Measurements from ENCODE around the gene OR5AK2.

OR5AK2 gene

GRCh38 chr11:56967726-56968125, 21.0 kb upstream of the OR5AK2 start:
- Histone ChIP-seq H3K27ac (ENCODE audit: low read depth, low read length) (no peak overlapping the region), H3K4me3 (ENCODE audit: low read length) (no peak overlapping the region), H3K27me3 (ENCODE audit: insufficient read depth, low read length, poor library complexity) (no peaks in the 10 kb centered on the region), H3K4me2 (ENCODE audit: low read length) (no peak overlapping the region), H3K79me2 (ENCODE audit: control insufficient read depth, insufficient read depth, low read length) (no peaks in the 10 kb centered on the region), H3K23ac (ENCODE audit: low read length) (no peak overlapping the region), H3K18ac (ENCODE audit: low read length) (no peak overlapping the region), H4K5ac (ENCODE audit: low read length) (no peak overlapping the region), H2BK120ac (ENCODE audit: low read depth, low read length) (no peak overlapping the region), H3K4ac (ENCODE audit: low read depth, low read length) (no peak overlapping the region), H2BK15ac (replicated peaks; ENCODE audit: low read depth) (no peak overlapping the region), H3K4me1 (ENCODE audit: control insufficient read depth, low read depth, low read length) (no peaks in the 10 kb centered on the region), H3K56ac (ENCODE audit: low read length) (no peak overlapping the region), H3K9ac (ENCODE audit: low read length) (no peak overlapping the region), H2AK5ac (ENCODE audit: low read length) (no peak overlapping the region), H3K36me3 (ENCODE audit: control insufficient read depth, insufficient read depth, low read length) (no peaks in the 10 kb centered on the region), H3K79me1 (ENCODE audit: low read length) (no peaks in the 10 kb centered on the region), H4K8ac (ENCODE audit: low read depth, low read length) (no peak overlapping the region), H2BK5ac (ENCODE audit: low read length) (no peak overlapping the region)
- WGBS (ENCODE audit: extremely low coverage, insufficient coverage, low lambda C conversion rate): no CpG with 5 or more reads among the region's 1 CpG
- no peak for DNase-seq

DNA sequence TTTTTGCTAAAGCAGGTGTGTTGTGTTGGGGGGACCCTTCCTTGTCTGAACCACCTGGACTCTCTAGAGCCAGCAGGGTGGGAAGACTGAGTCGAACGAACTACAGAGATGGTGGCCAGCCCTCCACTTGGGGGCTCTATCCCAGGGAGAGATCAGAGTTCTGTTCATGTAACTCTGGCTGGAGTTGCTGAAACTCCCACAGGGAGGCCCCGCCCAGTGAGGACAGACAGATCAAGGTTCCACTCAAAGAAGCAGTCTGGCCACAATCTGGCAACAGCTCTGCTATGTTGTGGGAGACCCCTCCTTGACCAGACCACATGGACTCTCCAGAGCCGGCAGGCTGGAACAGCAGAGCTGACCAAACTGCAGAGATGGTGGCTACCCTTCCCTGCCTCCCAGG, 20.2 kb upstream of the OR5AK2 start:
- no peak overlapping the region for H4K8ac ChIP-seq (ENCODE audit: low read depth, low read length)
- no peak overlapping the region for H3K4me2 ChIP-seq (ENCODE audit: low read length)
- no peak overlapping the region for H3K18ac ChIP-seq (ENCODE audit: low read length)
- H3K27me3 ChIP-seq (ENCODE audit: insufficient read depth, low read length, poor library complexity): no peaks in the 10 kb centered on the region
- no peaks in the 10 kb centered on the region for H3K79me2 ChIP-seq (ENCODE audit: control insufficient read depth, insufficient read depth, low read length)
- no peak overlapping the region for H3K27ac ChIP-seq (ENCODE audit: low read depth, low read length)
- no peak overlapping the region for H2BK120ac ChIP-seq (ENCODE audit: low read depth, low read length)
- H3K56ac ChIP-seq (ENCODE audit: low read length): no peak overlapping the region
- no peak overlapping the region for H2AK5ac ChIP-seq (ENCODE audit: low read length)
- H4K5ac ChIP-seq (ENCODE audit: low read length): no peak overlapping the region
- no peak overlapping the region for H3K4me3 ChIP-seq (ENCODE audit: low read length)
- no peak for DNase-seq
- no peak overlapping the region for H3K9ac ChIP-seq (ENCODE audit: low read length)
- no peak overlapping the region for H2BK15ac ChIP-seq (replicated peaks; ENCODE audit: low read depth)
- H3K23ac ChIP-seq (ENCODE audit: low read length): no peak overlapping the region
- H3K79me1 ChIP-seq (ENCODE audit: low read length): no peaks in the 10 kb centered on the region
- no CpG with 5 or more reads among the region's 4 CpGs for WGBS (ENCODE audit: extremely low coverage, insufficient coverage, low lambda C conversion rate)
- no peaks in the 10 kb centered on the region for H3K4me1 ChIP-seq (ENCODE audit: control insufficient read depth, low read depth, low read length)
- no peaks in the 10 kb centered on the region for H3K36me3 ChIP-seq (ENCODE audit: control insufficient read depth, insufficient read depth, low read length)
- no peak overlapping the region for H2BK5ac ChIP-seq (ENCODE audit: low read length)
- H3K4ac ChIP-seq (ENCODE audit: low read depth, low read length): no peak overlapping the region

DNA sequence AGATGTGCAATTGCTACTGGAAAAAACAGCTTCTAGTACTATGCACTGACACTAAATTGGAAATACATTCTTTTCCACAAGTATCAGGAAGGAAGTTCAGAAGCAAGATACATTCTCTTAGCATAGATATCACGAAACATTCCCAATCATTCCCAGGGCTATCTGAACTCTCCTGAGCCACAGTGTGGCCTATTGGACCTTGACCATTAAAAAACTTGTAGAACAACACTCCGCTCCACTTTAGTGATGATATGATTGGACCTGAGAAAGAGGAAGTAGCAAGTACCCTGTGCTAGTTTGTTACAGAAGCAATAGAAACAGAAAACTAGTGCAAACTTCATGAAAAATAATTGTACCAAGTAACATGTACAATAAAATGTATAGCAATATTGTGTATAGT, 11.4 kb upstream of the OR5AK2 start:
- no peak overlapping the region for H2BK5ac ChIP-seq (ENCODE audit: low read length)
- no CpG with 5 or more reads among the region's 2 CpGs for WGBS (ENCODE audit: extremely low coverage, insufficient coverage, low lambda C conversion rate)
- no peak overlapping the region for H3K4me3 ChIP-seq (ENCODE audit: low read length)
- DNase-seq: no peak
- no peak overlapping the region for H4K5ac ChIP-seq (ENCODE audit: low read length)
- H3K36me3 ChIP-seq (ENCODE audit: control insufficient read depth, insufficient read depth, low read length): no peaks in the 10 kb centered on the region
- no peak overlapping the region for H3K23ac ChIP-seq (ENCODE audit: low read length)
- H3K27me3 ChIP-seq (ENCODE audit: insufficient read depth, low read length, poor library complexity): no peaks in the 10 kb centered on the region
- no peaks in the 10 kb centered on the region for H3K79me2 ChIP-seq (ENCODE audit: control insufficient read depth, insufficient read depth, low read length)
- H3K4me1 ChIP-seq (ENCODE audit: control insufficient read depth, low read depth, low read length): no peaks in the 10 kb centered on the region
- H3K56ac ChIP-seq (ENCODE audit: low read length): no peak overlapping the region
- no peak overlapping the region for H3K9ac ChIP-seq (ENCODE audit: low read length)
- H3K18ac ChIP-seq (ENCODE audit: low read length): no peak overlapping the region
- no peak overlapping the region for H2AK5ac ChIP-seq (ENCODE audit: low read length)
- no peak overlapping the region for H2BK120ac ChIP-seq (ENCODE audit: low read depth, low read length)
- H3K4ac ChIP-seq (ENCODE audit: low read depth, low read length): no peak overlapping the region
- H3K4me2 ChIP-seq (ENCODE audit: low read length): no peak overlapping the region
- H2BK15ac ChIP-seq (replicated peaks; ENCODE audit: low read depth): no peak overlapping the region
- no peaks in the 10 kb centered on the region for H3K79me1 ChIP-seq (ENCODE audit: low read length)
- no peak overlapping the region for H4K8ac ChIP-seq (ENCODE audit: low read depth, low read length)
- H3K27ac ChIP-seq (ENCODE audit: low read depth, low read length): no peak overlapping the region

DNA sequence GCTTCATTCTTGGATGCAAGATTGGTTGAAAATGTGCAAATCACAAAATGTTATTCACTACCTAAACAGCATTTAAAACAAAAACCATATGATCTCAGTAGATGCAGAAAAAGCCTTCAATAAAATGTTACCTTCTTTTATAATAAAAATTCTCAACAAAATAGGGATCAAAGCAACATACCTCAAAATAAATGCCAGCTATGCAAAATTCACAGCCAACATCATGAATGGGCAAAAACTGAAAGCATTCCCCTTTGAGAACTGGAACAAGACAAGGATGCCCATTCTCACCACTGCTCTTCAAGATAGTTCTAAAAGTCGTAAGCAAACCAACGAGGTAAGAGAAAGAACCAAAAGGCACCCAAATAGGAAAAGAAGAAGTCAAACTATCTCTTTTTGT, 2.0 kb downstream of the OR5AK2 start:
- no CpG with 5 or more reads among the region's 2 CpGs for WGBS (ENCODE audit: extremely low coverage, insufficient coverage, low lambda C conversion rate)

DNA sequence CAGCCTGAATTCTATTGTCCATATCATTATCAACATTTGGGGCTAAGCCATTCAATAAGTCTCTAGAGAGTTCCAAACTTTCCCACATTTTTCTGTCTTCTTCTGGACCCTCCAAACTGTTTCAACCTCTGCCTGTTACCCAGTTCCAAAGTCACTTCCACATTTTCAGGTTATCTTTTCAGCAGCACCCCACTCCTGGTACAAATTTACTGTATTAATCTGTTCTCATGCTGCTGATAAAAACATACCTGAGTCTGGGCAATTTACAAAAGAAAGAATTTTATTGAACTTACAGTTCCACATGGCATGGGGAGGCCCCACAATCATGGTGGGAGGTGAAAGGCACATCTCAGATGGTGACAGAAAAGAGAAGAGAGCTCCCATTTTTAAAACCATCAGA, 5.8 kb downstream of the OR5AK2 start:
- Histone ChIP-seq H3K4ac (ENCODE audit: low read depth, low read length) (no peak overlapping the region), H3K4me2 (ENCODE audit: low read length) (no peak overlapping the region), H3K23ac (ENCODE audit: low read length) (no peak overlapping the region), H2BK120ac (ENCODE audit: low read depth, low read length) (no peak overlapping the region), H4K8ac (ENCODE audit: low read depth, low read length) (no peak overlapping the region), H2BK5ac (ENCODE audit: low read length) (no peak overlapping the region), H3K4me1 (ENCODE audit: control insufficient read depth, low read depth, low read length) (no peaks in the 10 kb centered on the region), H3K79me1 (ENCODE audit: low read length) (no peaks in the 10 kb centered on the region), H4K5ac (ENCODE audit: low read length) (no peak overlapping the region), H3K56ac (ENCODE audit: low read length) (no peak overlapping the region), H3K27ac (ENCODE audit: low read depth, low read length) (no peak overlapping the region), H3K18ac (ENCODE audit: low read length) (no peak overlapping the region), H2BK15ac (replicated peaks; ENCODE audit: low read depth) (no peak overlapping the region), H3K36me3 (ENCODE audit: control insufficient read depth, insufficient read depth, low read length) (no peaks in the 10 kb centered on the region), H3K4me3 (ENCODE audit: low read length) (no peak overlapping the region), H2AK5ac (ENCODE audit: low read length) (no peak overlapping the region), H3K9ac (ENCODE audit: low read length) (no peak overlapping the region), H3K27me3 (ENCODE audit: insufficient read depth, low read length, poor library complexity) (no peaks in the 10 kb centered on the region), H3K79me2 (ENCODE audit: control insufficient read depth, insufficient read depth, low read length) (no peaks in the 10 kb centered on the region)
- DNase-seq: no peak

More for the DNA sequence above, 2.0 kb downstream of the OR5AK2 start:
- Histone ChIP-seq H3K4me1 (ENCODE audit: control insufficient read depth, low read depth, low read length) (no peaks in the 10 kb centered on the region), H3K4me3 (ENCODE audit: low read length) (no peak overlapping the region), H3K56ac (ENCODE audit: low read length) (no peak overlapping the region), H2BK5ac (ENCODE audit: low read length) (no peak overlapping the region), H3K36me3 (ENCODE audit: control insufficient read depth, insufficient read depth, low read length) (no peaks in the 10 kb centered on the region), H3K23ac (ENCODE audit: low read length) (no peak overlapping the region), H3K18ac (ENCODE audit: low read length) (no peak overlapping the region), H3K9ac (ENCODE audit: low read length) (no peak overlapping the region), H3K4me2 (ENCODE audit: low read length) (no peak overlapping the region), H2BK120ac (ENCODE audit: low read depth, low read length) (no peak overlapping the region), H3K79me1 (ENCODE audit: low read length) (no peaks in the 10 kb centered on the region), H2BK15ac (replicated peaks; ENCODE audit: low read depth) (no peak overlapping the region), H3K79me2 (ENCODE audit: control insufficient read depth, insufficient read depth, low read length) (no peaks in the 10 kb centered on the region), H3K4ac (ENCODE audit: low read depth, low read length) (no peak overlapping the region), H3K27me3 (ENCODE audit: insufficient read depth, low read length, poor library complexity) (no peaks in the 10 kb centered on the region), H3K27ac (ENCODE audit: low read depth, low read length) (no peak overlapping the region), H4K8ac (ENCODE audit: low read depth, low read length) (no peak overlapping the region), H4K5ac (ENCODE audit: low read length) (no peak overlapping the region), H2AK5ac (ENCODE audit: low read length) (no peak overlapping the region)
- DNase-seq: no peak

DNA sequence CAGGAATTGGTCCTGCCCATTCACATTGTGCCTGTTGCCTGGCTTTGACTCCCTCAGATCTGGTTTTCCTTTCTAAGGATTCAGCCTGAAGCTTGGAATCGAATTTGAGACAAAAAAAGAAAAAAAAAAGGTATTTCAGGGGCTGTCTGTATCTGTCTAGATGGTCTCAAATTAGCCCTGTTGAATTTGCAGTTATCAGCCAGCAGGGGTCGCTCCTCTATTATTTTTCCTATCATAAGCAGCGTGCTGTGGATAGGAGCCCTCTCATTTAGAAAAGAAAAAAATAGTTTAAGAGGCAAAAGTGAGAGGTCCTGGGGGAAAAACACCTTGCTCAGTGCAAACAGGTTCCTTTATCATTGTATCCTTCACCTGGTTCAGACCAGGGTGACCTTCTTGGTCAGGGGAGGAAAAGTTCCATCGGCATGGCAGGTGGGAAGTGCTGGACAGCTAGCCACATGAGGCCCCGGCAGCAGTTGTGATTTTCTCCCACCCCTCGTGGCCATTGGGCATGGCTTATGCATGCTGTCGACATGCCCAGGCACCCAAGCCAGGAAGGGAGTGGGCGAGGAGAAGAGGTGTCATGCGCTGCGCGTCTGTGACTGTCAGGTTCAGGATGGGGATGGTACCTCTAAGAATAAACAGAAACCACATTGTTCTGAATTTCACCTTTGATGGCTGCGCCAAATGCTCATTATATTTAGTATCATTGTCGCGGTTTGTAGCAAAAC, 13.1 kb downstream of the OR5AK2 start:
- Histone ChIP-seq H3K27me3 (ENCODE audit: insufficient read depth, low read length, poor library complexity) (no peaks in the 10 kb centered on the region), H3K36me3 (ENCODE audit: control insufficient read depth, insufficient read depth, low read length) (no peaks in the 10 kb centered on the region), H3K4me3 (ENCODE audit: low read length) (no peak overlapping the region), H3K4me2 (ENCODE audit: low read length) (no peak overlapping the region), H3K56ac (ENCODE audit: low read length) (no peak overlapping the region), H3K4ac (ENCODE audit: low read depth, low read length) (no peak overlapping the region), H2AK5ac (ENCODE audit: low read length) (no peak overlapping the region), H3K79me2 (ENCODE audit: control insufficient read depth, insufficient read depth, low read length) (no peaks in the 10 kb centered on the region), H3K23ac (ENCODE audit: low read length) (no peak overlapping the region), H3K4me1 (ENCODE audit: control insufficient read depth, low read depth, low read length) (no peaks in the 10 kb centered on the region), H2BK15ac (replicated peaks; ENCODE audit: low read depth) (no peak overlapping the region), H3K18ac (ENCODE audit: low read length) (no peak overlapping the region), H4K8ac (ENCODE audit: low read depth, low read length) (no peak overlapping the region), H2BK5ac (ENCODE audit: low read length) (no peak overlapping the region), H4K5ac (ENCODE audit: low read length) (no peak overlapping the region), H3K9ac (ENCODE audit: low read length) (no peak overlapping the region), H3K27ac (ENCODE audit: low read depth, low read length) (no peak overlapping the region), H3K79me1 (ENCODE audit: low read length) (no peaks in the 10 kb centered on the region), H2BK120ac (ENCODE audit: low read depth, low read length) (no peak overlapping the region)
- DNase-seq: peak; percentile 16
- no CpG with 5 or more reads among the region's 14 CpGs for WGBS (ENCODE audit: extremely low coverage, insufficient coverage, low lambda C conversion rate)

Data from mesendoderm (in vitro differentiated cells).